HepG2 (cell line): Measurements from ENCODE around the gene YPEL3. TPM values are rescaled to one million over a fixed set of nuclear protein-coding genes. Genes with fewer than 3 reads are reported as not detected.
A peak's percentile ranks its signal among the peaks of the same experiment; 100 is the strongest.

Source experiments
- ARNT2 ChIP-seq: sonication (generic); formaldehyde crosslinking; IDR thresholded peaks from 2 replicates; pipeline ENCODE4 v1.8.0; 2022; ENCODE audit warnings: mild to moderate bottlenecking, low read depth, missing genetic modification reagents, moderate library complexity
- ATF2 ChIP-seq: sonication (generic); formaldehyde crosslinking; IDR thresholded peaks from 2 replicates; pipeline ENCODE4 v1.4.0; 2020; ENCODE audit warnings: missing genetic modification reagents
- FOXA3 ChIP-seq: IDR thresholded peaks from 2 replicates; pipeline ENCODE4 v1.6.1; 2016; ENCODE audit warnings: missing genetic modification reagents, missing compliant biosample characterization
- GATAD1 ChIP-seq: IDR thresholded peaks from 2 replicates; pipeline ENCODE4 v1.6.1; 2016; ENCODE audit warnings: missing genetic modification reagents, missing compliant biosample characterization
- GZF1 ChIP-seq: sonication (generic); formaldehyde crosslinking; IDR thresholded peaks from 2 replicates; pipeline ENCODE4 v1.5.1; 2020; ENCODE audit warnings: mild to moderate bottlenecking, missing genetic modification reagents
- HIVEP1 ChIP-seq: sonication (generic); formaldehyde crosslinking; IDR thresholded peaks from 2 replicates; pipeline ENCODE4 v1.4.0; 2020; ENCODE audit warnings: mild to moderate bottlenecking, missing genetic modification reagents
- HNF4A ChIP-seq: sonication (generic); formaldehyde crosslinking; IDR thresholded peaks from 2 replicates; pipeline ENCODE4 v1.4.0; 2020; ENCODE audit warnings: missing genetic modification reagents
- HNRNPH1 ChIP-seq: fragments of 200-400 bp; formaldehyde crosslinking; optimal IDR thresholded peaks from 2 replicates; pipeline ENCODE3; 2017; ENCODE audit warnings: mild to moderate bottlenecking, low read depth, low read length
- KDM1A ChIP-seq: IDR thresholded peaks from 2 replicates; pipeline ENCODE4 v1.6.1; 2016; ENCODE audit warnings: missing compliant biosample characterization
- MTERF4 ChIP-seq: sonication (generic); formaldehyde crosslinking; IDR thresholded peaks from 2 replicates; pipeline ENCODE4 v1.8.0; 2023; ENCODE audit warnings: mild to moderate bottlenecking, missing genetic modification reagents
- MYC ChIP-seq: sonication (generic); formaldehyde crosslinking; IDR thresholded peaks from 2 replicates; pipeline ENCODE4 v1.9.0; 2021; ENCODE audit warnings: missing genetic modification reagents, borderline replicate concordance
- PAX8 ChIP-seq: sonication (generic); formaldehyde crosslinking; IDR thresholded peaks from 2 replicates; pipeline ENCODE4 v1.8.0; 2022; ENCODE audit warnings: mild to moderate bottlenecking, missing genetic modification reagents, borderline replicate concordance
- ZFP36L1 ChIP-seq: sonication (generic); formaldehyde crosslinking; IDR thresholded peaks from 2 replicates; pipeline ENCODE4 v1.8.0; 2022; ENCODE audit warnings: mild to moderate bottlenecking, missing genetic modification reagents, moderate library complexity
- ZFP41 ChIP-seq: sonication (generic); formaldehyde crosslinking; IDR thresholded peaks from 2 replicates; pipeline ENCODE4 v1.4.0; 2020; ENCODE audit warnings: mild to moderate bottlenecking, missing genetic modification reagents, borderline replicate concordance
- ZNF382 ChIP-seq: sonication (generic); formaldehyde crosslinking; IDR thresholded peaks from 2 replicates; pipeline ENCODE4 v1.5.0; 2020; ENCODE audit warnings: missing genetic modification reagents, mild to moderate bottlenecking, borderline replicate concordance
- ZNF510 ChIP-seq: sonication (generic); formaldehyde crosslinking; IDR thresholded peaks from 2 replicates; pipeline ENCODE4 v1.4.0; 2020; ENCODE audit warnings: low read depth, mild to moderate bottlenecking, missing genetic modification reagents
- ZNF646 ChIP-seq: sonication (generic); formaldehyde crosslinking; IDR thresholded peaks from 2 replicates; pipeline ENCODE4 v1.9.0; 2021; ENCODE audit warnings: mild to moderate bottlenecking, missing genetic modification reagents
- ZNF720 ChIP-seq: sonication (generic); formaldehyde crosslinking; IDR thresholded peaks from 2 replicates; pipeline ENCODE4 v1.4.0; 2020; ENCODE audit warnings: missing genetic modification reagents
- ZNF788 ChIP-seq: sonication (generic); formaldehyde crosslinking; IDR thresholded peaks from 2 replicates; pipeline ENCODE4 v1.5.0; 2020; ENCODE audit warnings: mild to moderate bottlenecking, missing genetic modification reagents, borderline replicate concordance
- ZNF83 ChIP-seq: sonication (generic); formaldehyde crosslinking; IDR thresholded peaks from 2 replicates; pipeline ENCODE4 v1.4.0; 2020; ENCODE audit warnings: missing genetic modification reagents, mild to moderate bottlenecking, borderline replicate concordance
- ZNF850 ChIP-seq: sonication (generic); formaldehyde crosslinking; conservative IDR thresholded peaks from 2 replicates; pipeline ENCODE4 v1.9.0; 2021; ENCODE audit warnings: mild to moderate bottlenecking, missing genetic modification reagents
- polyA plus RNA-seq, 8 experiments: library from polyadenylated mRNA; depleted of rRNA in 3 of 8; stranded (reverse) in 7 of 8; unstranded in 1 of 8; fragments of >200 nt; fragmentation: Illumina TruSeq in 4 of 8; extraction: Trizol in 4 of 8; gene quantifications; 2 replicates each; pipeline versions ENCODE4 v1.2.1 to v1.2.3, GENCODE V29; 2011 to 2016; ENCODE audit warnings: low read depth in 4 of 8, missing spikeins in 1 of 8, mixed read lengths in 1 of 8; ENCODE audit not compliant: insufficient read depth in 1 of 8
- total RNA-seq, 5 experiments: library from RNA; depleted of rRNA; stranded (reverse); fragments of >200 nt; fragmentation: Illumina TruSeq; extraction: Trizol; gene quantifications; 2 replicates each; pipeline ENCODE4 v1.2.3, GENCODE V29; 2016; ENCODE audit warnings: low read depth in 1 of 5

Gene YPEL3
- total and polyA plus RNA-seq, 2 of the 13 experiments (the other 11 are each of a cell fraction or from before 2014, with no cell fraction given), result 5.4 to 47.0 TPM

GRCh38 chr16:30112197-30113030, 16.4 kb upstream of the YPEL3 start (continued):
- no peak for TF ChIP-seq ZNF850 (CRISPR knock-in tag)
- no peak for TF ChIP-seq ATF2 (CRISPR knock-in tag)
- TF ChIP-seq ZNF646 (CRISPR knock-in tag), result peak; percentile 51; the same call in 1 of the 2 replicates
- TF ChIP-seq GZF1, result peak; percentile 91
- peak; percentile 48 for TF ChIP-seq GATAD1 (CRISPR knock-in tag)
- TF ChIP-seq ZFP36L1 (CRISPR knock-in tag), result peak; percentile 67; the same call in 1 of the 2 replicates
- peak; percentile 46; the same call in 1 of the 2 replicates for TF ChIP-seq FOXA3 (CRISPR knock-in tag)
- TF ChIP-seq HIVEP1, result peak; percentile 81
- 0 out of 2 replicates have a peak, but pooled peaks have one; percentile 19 for TF ChIP-seq PAX8 (CRISPR knock-in tag)
- peak; percentile 69; the same call in 1 of the 2 replicates for TF ChIP-seq ZNF83 (CRISPR knock-in tag)
- TF ChIP-seq ZNF382 (CRISPR knock-in tag), result no peak
- TF ChIP-seq MTERF4 (CRISPR knock-in tag), result peak; percentile 90; the same call in 1 of the 2 replicates
- peak; percentile 56; the same call in 1 of the 2 replicates for TF ChIP-seq ZNF510 (CRISPR knock-in tag)
- TF ChIP-seq ZNF720, result no peak
- TF ChIP-seq ZNF788 (CRISPR knock-in tag), result peak; percentile 53; the same call in 1 of the 2 replicates
- TF ChIP-seq ZFP41 (CRISPR knock-in tag), result peak; percentile 89
- TF ChIP-seq MYC (CRISPR knock-in tag), result peak; percentile 68
- peak; percentile 96 for TF ChIP-seq KDM1A (CRISPR knock-in tag)
- TF ChIP-seq HNF4A (CRISPR knock-in tag), result peak; percentile 62
- TF ChIP-seq HNRNPH1, result peak; percentile 37
- TF ChIP-seq ARNT2 (CRISPR knock-in tag), result peak; percentile 93
